K562 (cell line): ENCODE data around the gene LCLAT1.

Source experiments
- ARID1B ChIP-seq: fragments of 450-650 bp; IDR thresholded peaks from 2 replicates; pipeline ENCODE4 v1.6.1; 2016; ENCODE audit warnings: antibody characterized with exemption, mild to moderate bottlenecking, inconsistent platforms
- BRF2 ChIP-seq: IDR thresholded peaks from 3 replicates; pipeline ENCODE4 v1.6.1; 2011; ENCODE audit warnings: borderline replicate concordance, mild to moderate bottlenecking; ENCODE audit not compliant: insufficient read length, insufficient read depth
- CBX8 ChIP-seq: fragments of 200-600 bp; sonication (generic); IDR thresholded peaks from 2 replicates; pipeline ENCODE4 v1.6.1; 2012; ENCODE audit warnings: borderline replicate concordance, mixed run types, low read depth, mild to moderate bottlenecking, moderate library complexity, mixed read lengths, low read length, control low read depth, inconsistent platforms; ENCODE audit not compliant: poor library complexity, severe bottlenecking; ENCODE audit errors: extremely low read depth
- CTCF ChIP-seq, 3 experiments: IDR thresholded peaks in 2 of 3; conservative IDR thresholded peaks in 1 of 3; 2 replicates each; pipeline ENCODE4 v1.5.1; 2011 to 2012; ENCODE audit warnings: low read length in 3 of 3, mild to moderate bottlenecking in 3 of 3, control low read depth in 2 of 3, improper control_type of control experiment in 1 of 3, inconsistent platforms in 1 of 3, low read depth in 1 of 3, mixed read lengths in 1 of 3, moderate library complexity in 1 of 3; ENCODE audit not compliant: insufficient read depth in 2 of 3
- EZH2 ChIP-seq: IDR thresholded peaks from 2 replicates; pipeline ENCODE4 v1.6.1; 2012; ENCODE audit warnings: low read depth, mild to moderate bottlenecking, inconsistent platforms, low read length, borderline replicate concordance
- POLR2AphosphoS2 ChIP-seq: IDR thresholded peaks from 2 replicates; pipeline ENCODE4 v1.6.1; 2012; ENCODE audit warnings: low read length, improper control_type of control experiment
- SLC30A9 ChIP-seq: fragments of 250-450 bp; sonication (Bioruptor Pico); IDR thresholded peaks from 2 replicates; pipeline ENCODE4 v1.8.0; 2022; ENCODE audit warnings: mild to moderate bottlenecking, moderate library complexity
- TBL1XR1 ChIP-seq, 2 experiments: IDR thresholded peaks; 2 replicates each; pipeline ENCODE4 v1.6.1; 2012; ENCODE audit warnings: improper control_type of control experiment in 2 of 2, low read length in 2 of 2, mild to moderate bottlenecking in 1 of 2
- YY1 ChIP-seq, 3 experiments: IDR thresholded peaks; 2 replicates each; pipeline ENCODE4 v1.6.1; 2011; ENCODE audit warnings: low read length in 2 of 3, mild to moderate bottlenecking in 2 of 3, moderate library complexity in 2 of 3, borderline replicate concordance in 1 of 3, control low read depth in 1 of 3, low read depth in 1 of 3; ENCODE audit not compliant: insufficient read depth in 3 of 3, insufficient replicate concordance in 2 of 3, control insufficient read depth in 1 of 3, insufficient read length in 1 of 3; ENCODE audit errors: extremely low read depth in 1 of 3

GRCh38 chr2:30645081-30645744 is 198.2 kb downstream of the LCLAT1 start:
- TF ChIP-seq CTCF (IDR thresholded peaks at IDR 0.05 in 2 of 3, conservative IDR thresholded peaks at IDR 0.05 in 1 of 3; ENCODE audit: insufficient read depth in 2 of 3, low read depth in 1 of 3, low read length in 3 of 3) (no peak), TBL1XR1 (IDR thresholded peaks at IDR 0.05; ENCODE audit: low read length in 2 of 2) (no peak), BRF2 (no peak), ARID1B (no peak), CBX8 (no peak), YY1 (IDR thresholded peaks at IDR 0.05; ENCODE audit: borderline replicate concordance in 1 of 3, control insufficient read depth in 1 of 3, extremely low read depth in 1 of 3, insufficient read depth in 3 of 3, insufficient read length in 1 of 3, insufficient replicate concordance in 2 of 3, low read depth in 1 of 3, low read length in 2 of 3) (no peak), EZH2 (no peak), SLC30A9 (CRISPR knock-in tag) (no peak), POLR2AphosphoS2 (no peak)
